ENCODE data around the gene STAT3.
"Not testable (repeated sequence)": the region's sequence is repeated elsewhere in the genome, so short reads cannot be mapped to it uniquely, and the experiment has no call there.

Gene STAT3

GRCh38 chr17:42399948-42400843 is 12.0 kb upstream of the STAT3 start:
- no peaks in the 10 kb centered on the region for H3K27me3 ChIP-seq (replicated peaks; ENCODE audit: control insufficient read depth, insufficient read depth, low read length, poor library complexity, severe bottlenecking)
- no peak for DNase-seq
- no peaks in the 10 kb centered on the region for H3K9me3 ChIP-seq (ENCODE audit: control insufficient read depth, low read length)
- no peaks in the 10 kb centered on the region for H3K36me3 ChIP-seq (ENCODE audit: control insufficient read depth, insufficient read depth, low read length)
- H3K4me3 ChIP-seq (ENCODE audit: insufficient read depth, low read depth, low read length, poor library complexity, severe bottlenecking) = no peak overlapping the region
- H3K27ac ChIP-seq (ENCODE audit: insufficient read depth, low read length, poor library complexity, severe bottlenecking) = no peak overlapping the region
- peaks cover 8% of the 10 kb centered on the region for H3K4me1 ChIP-seq (ENCODE audit: control insufficient read depth, insufficient read depth, low read length, poor library complexity, severe bottlenecking)

GRCh38 chr17:42399121-42399520 is 10.9 kb upstream of the STAT3 start:
- DNase-seq = no peak
- H3K27me3 ChIP-seq (replicated peaks; ENCODE audit: control insufficient read depth, insufficient read depth, low read length, poor library complexity, severe bottlenecking) = no peaks in the 10 kb centered on the region
- H3K36me3 ChIP-seq (ENCODE audit: control insufficient read depth, insufficient read depth, low read length) = no peaks in the 10 kb centered on the region
- H3K4me1 ChIP-seq (ENCODE audit: control insufficient read depth, insufficient read depth, low read length, poor library complexity, severe bottlenecking) = peaks cover 8% of the 10 kb centered on the region
- H3K4me3 ChIP-seq (ENCODE audit: insufficient read depth, low read depth, low read length, poor library complexity, severe bottlenecking) = no peak overlapping the region
- no peak overlapping the region for H3K27ac ChIP-seq (ENCODE audit: insufficient read depth, low read length, poor library complexity, severe bottlenecking)
- no peaks in the 10 kb centered on the region for H3K9me3 ChIP-seq (ENCODE audit: control insufficient read depth, low read length)

GRCh38 chr17:42395601-42396000 is 7.4 kb upstream of the STAT3 start:
- DNase-seq; H3K9me3 ChIP-seq (ENCODE audit: control insufficient read depth, low read length); H3K4me3 ChIP-seq (ENCODE audit: insufficient read depth, low read depth, low read length, poor library complexity, severe bottlenecking); H3K36me3 ChIP-seq (ENCODE audit: control insufficient read depth, insufficient read depth, low read length); H3K4me1 ChIP-seq (ENCODE audit: control insufficient read depth, insufficient read depth, low read length, poor library complexity, severe bottlenecking); H3K27ac ChIP-seq (ENCODE audit: insufficient read depth, low read length, poor library complexity, severe bottlenecking); H3K27me3 ChIP-seq (replicated peaks; ENCODE audit: control insufficient read depth, insufficient read depth, low read length, poor library complexity, severe bottlenecking): not testable (repeated sequence)

GRCh38 chr17:42394838-42395237 is 6.6 kb upstream of the STAT3 start:
- no peaks in the 10 kb centered on the region for H3K27me3 ChIP-seq (replicated peaks; ENCODE audit: control insufficient read depth, insufficient read depth, low read length, poor library complexity, severe bottlenecking)
- H3K4me3 ChIP-seq (ENCODE audit: insufficient read depth, low read depth, low read length, poor library complexity, severe bottlenecking) = no peak overlapping the region
- H3K36me3 ChIP-seq (ENCODE audit: control insufficient read depth, insufficient read depth, low read length) = no peaks in the 10 kb centered on the region
- DNase-seq = no peak
- H3K4me1 ChIP-seq (ENCODE audit: control insufficient read depth, insufficient read depth, low read length, poor library complexity, severe bottlenecking) = peaks cover under 1% of the 10 kb centered on the region
- no peaks in the 10 kb centered on the region for H3K9me3 ChIP-seq (ENCODE audit: control insufficient read depth, low read length)
- no peak overlapping the region for H3K27ac ChIP-seq (ENCODE audit: insufficient read depth, low read length, poor library complexity, severe bottlenecking)

GRCh38 chr17:42392692-42393415 is 4.6 kb upstream of the STAT3 start:
- Histone ChIP-seq H3K9me3 (ENCODE audit: control insufficient read depth, low read length) (no peaks in the 10 kb centered on the region), H3K36me3 (ENCODE audit: control insufficient read depth, insufficient read depth, low read length) (no peaks in the 10 kb centered on the region), H3K27me3 (replicated peaks; ENCODE audit: control insufficient read depth, insufficient read depth, low read length, poor library complexity, severe bottlenecking) (no peaks in the 10 kb centered on the region), H3K4me1 (ENCODE audit: control insufficient read depth, insufficient read depth, low read length, poor library complexity, severe bottlenecking) (no peaks in the 10 kb centered on the region), H3K27ac (ENCODE audit: insufficient read depth, low read length, poor library complexity, severe bottlenecking) (no peak overlapping the region), H3K4me3 (ENCODE audit: insufficient read depth, low read depth, low read length, poor library complexity, severe bottlenecking) (no peak overlapping the region)
- no peak for DNase-seq

- H3K36me3 ChIP-seq (ENCODE audit: control insufficient read depth, insufficient read depth, low read length); DNase-seq; H3K4me3 ChIP-seq (ENCODE audit: insufficient read depth, low read depth, low read length, poor library complexity, severe bottlenecking); H3K9me3 ChIP-seq (ENCODE audit: control insufficient read depth, low read length); H3K27me3 ChIP-seq (replicated peaks; ENCODE audit: control insufficient read depth, insufficient read depth, low read length, poor library complexity, severe bottlenecking); H3K27ac ChIP-seq (ENCODE audit: insufficient read depth, low read length, poor library complexity, severe bottlenecking); H3K4me1 ChIP-seq (ENCODE audit: control insufficient read depth, insufficient read depth, low read length, poor library complexity, severe bottlenecking): not testable (repeated sequence)
These were observed 3.2 kb upstream of the STAT3 start for GRCh38 chr17:42391439-42391838.

- DNase-seq = no peak
- Histone ChIP-seq H3K4me1 (ENCODE audit: control insufficient read depth, insufficient read depth, low read length, poor library complexity, severe bottlenecking) (peaks cover 6% of the 10 kb centered on the region), H3K4me3 (ENCODE audit: insufficient read depth, low read depth, low read length, poor library complexity, severe bottlenecking) (no peak overlapping the region), H3K27ac (ENCODE audit: insufficient read depth, low read length, poor library complexity, severe bottlenecking) (peak overlapping the region; percentile 99), H3K9me3 (ENCODE audit: control insufficient read depth, low read length) (no peaks in the 10 kb centered on the region), H3K36me3 (ENCODE audit: control insufficient read depth, insufficient read depth, low read length) (no peaks in the 10 kb centered on the region), H3K27me3 (replicated peaks; ENCODE audit: control insufficient read depth, insufficient read depth, low read length, poor library complexity, severe bottlenecking) (no peaks in the 10 kb centered on the region)
These were observed 1.7 kb upstream of the STAT3 start for GRCh38 chr17:42389899-42390298.

- Histone ChIP-seq H3K27ac (ENCODE audit: insufficient read depth, low read length, poor library complexity, severe bottlenecking) (peak overlapping the region; percentile 99), H3K27me3 (replicated peaks; ENCODE audit: control insufficient read depth, insufficient read depth, low read length, poor library complexity, severe bottlenecking) (no peaks in the 10 kb centered on the region), H3K4me3 (ENCODE audit: insufficient read depth, low read depth, low read length, poor library complexity, severe bottlenecking) (peak overlapping the region; percentile 48), H3K9me3 (ENCODE audit: control insufficient read depth, low read length) (no peaks in the 10 kb centered on the region), H3K4me1 (ENCODE audit: control insufficient read depth, insufficient read depth, low read length, poor library complexity, severe bottlenecking) (peaks cover 6% of the 10 kb centered on the region), H3K36me3 (ENCODE audit: control insufficient read depth, insufficient read depth, low read length) (no peaks in the 10 kb centered on the region)
- no peak for DNase-seq
These were observed 834 bp upstream of the STAT3 start for GRCh38 chr17:42389135-42389417.

- Histone ChIP-seq H3K27me3 (replicated peaks; ENCODE audit: control insufficient read depth, insufficient read depth, low read length, poor library complexity, severe bottlenecking) (no peaks in the 10 kb centered on the region), H3K9me3 (ENCODE audit: control insufficient read depth, low read length) (no peaks in the 10 kb centered on the region), H3K27ac (ENCODE audit: insufficient read depth, low read length, poor library complexity, severe bottlenecking) (peak overlapping the region; percentile 99), H3K4me3 (ENCODE audit: insufficient read depth, low read depth, low read length, poor library complexity, severe bottlenecking) (peak overlapping the region; percentile 96), H3K36me3 (ENCODE audit: control insufficient read depth, insufficient read depth, low read length) (peaks cover 3% of the 10 kb centered on the region), H3K4me1 (ENCODE audit: control insufficient read depth, insufficient read depth, low read length, poor library complexity, severe bottlenecking) (peaks cover 6% of the 10 kb centered on the region)
- DNase-seq = peak in 2 of 3 donors; percentile 9 to 31
These were observed 421 bp downstream of the STAT3 start for GRCh38 chr17:42387661-42388380.

Measured in effector memory CD4-positive, alpha-beta T cell (primary cell).